CD4-positive, alpha-beta memory T cell (primary cell): ENCODE measurements around the gene CHTF18. TPM values are rescaled to one million over a fixed set of nuclear protein-coding genes. Genes with fewer than 3 reads are reported as not detected.
"Not testable (repeated sequence)": the region's sequence is repeated elsewhere in the genome, so short reads cannot be mapped to it uniquely, and the experiment has no call there.

Source experiments
- CTCF ChIA-PET: fragments of 350-600 bp; sonication (Branson Sonifier 250); formaldehyde crosslinking; loops from one replicate; lab custom pipeline; 2021; ENCODE audit warnings: inconsistent platforms; ENCODE audit not compliant: partially characterized antibody; lab: Charles Lee
- POLR2A ChIA-PET: fragments of 350-600 bp; sonication (Branson Sonifier 250); formaldehyde crosslinking; loops from one replicate; lab custom pipeline; 2021; ENCODE audit not compliant: partially characterized antibody; lab: Charles Lee
- DNase-seq, 5 donors: peaks; one replicate each; pipeline versions ENCODE4 v3.0.0 to v3.0.0-alpha.2; 2020 to 2022; ENCODE audit warnings: mixed read lengths in 1 of 5
- H3K27ac ChIP-seq: one replicate; pipeline ENCODE4 v1.7.0; 2013; ENCODE audit warnings: low read depth, low read length
- H3K27me3 ChIP-seq: 2 replicates; pipeline ENCODE4 v1.7.0; 2013; ENCODE audit warnings: mild to moderate bottlenecking, low read length, moderate library complexity; ENCODE audit not compliant: insufficient read depth
- H3K36me3 ChIP-seq: 2 replicates; pipeline ENCODE4 v1.7.0; 2013; ENCODE audit warnings: mild to moderate bottlenecking, low read length, moderate library complexity; ENCODE audit not compliant: insufficient read depth
- H3K4me1 ChIP-seq: 2 replicates; pipeline ENCODE4 v1.7.0; 2013; ENCODE audit warnings: mild to moderate bottlenecking, low read length, moderate library complexity; ENCODE audit not compliant: insufficient read depth
- H3K4me3 ChIP-seq, 2 donors: one replicate each; pipeline ENCODE4 v1.7.0; 2013; ENCODE audit warnings: low read length in 2 of 2, mild to moderate bottlenecking in 1 of 2
- H3K9me3 ChIP-seq, 2 donors: one replicate each; pipeline ENCODE4 v1.7.0; 2013; ENCODE audit warnings: low read length in 2 of 2, control low read depth in 1 of 2; ENCODE audit not compliant: control insufficient read depth in 1 of 2
- H3K27ac Mint-ChIP-seq, 7 donors: one replicate each; pipeline ENCODE4 v1.8.0; 2020 to 2021; ENCODE audit warnings: mixed read lengths in 7 of 7, mild to moderate bottlenecking in 6 of 7, inconsistent platforms in 3 of 7, moderate library complexity in 3 of 7
- H3K27me3 Mint-ChIP-seq, 2 donors: one replicate each; pipeline ENCODE4 v1.8.0; 2020 to 2021; ENCODE audit warnings: mixed read lengths in 2 of 2
- H3K36me3 Mint-ChIP-seq, 2 donors: one replicate each; pipeline ENCODE4 v1.8.0; 2020 to 2021; ENCODE audit warnings: mixed read lengths in 2 of 2, inconsistent platforms in 1 of 2, mild to moderate bottlenecking in 1 of 2
- H3K4me1 Mint-ChIP-seq, 4 donors: one replicate each; pipeline ENCODE4 v1.8.0; 2020 to 2021; ENCODE audit warnings: mixed read lengths in 4 of 4, mild to moderate bottlenecking in 1 of 4
- H3K4me3 Mint-ChIP-seq, 8 donors: one replicate each; pipeline ENCODE4 v1.8.0; 2020 to 2021; ENCODE audit warnings: mixed read lengths in 8 of 8, mild to moderate bottlenecking in 7 of 8, moderate library complexity in 6 of 8, inconsistent platforms in 3 of 8
- H3K9me3 Mint-ChIP-seq, 8 donors: one replicate each; pipeline ENCODE4 v1.8.0; 2020 to 2021; ENCODE audit warnings: mixed read lengths in 8 of 8, mild to moderate bottlenecking in 5 of 8, inconsistent platforms in 3 of 8, moderate library complexity in 1 of 8
- intact Hi-C: fragments of 100-400 bp; cut with micrococcal nuclease; formaldehyde crosslinking; loops from one replicate; pipeline ENCODE4 v1.15.1; 2023
- polyA plus RNA-seq, 2 donors: library from polyadenylated mRNA; unstranded; fragments of 300-500 nt; fragmentation: Illumina TruSeq; gene quantifications; one replicate each; pipeline ENCODE4 v1.2.3, GENCODE V29; 2021
- total RNA-seq, 2 experiments: library from RNA; stranded (reverse); gene quantifications; one replicate each; pipeline ENCODE4 v1.2.3, GENCODE V29; 2021

The CHTF18 gene
- total and polyA plus RNA-seq, 4 experiments from 2014 or later = 3.0 to 46.9 (median 24.0) TPM

- H3K27me3 Mint-ChIP-seq, H3K27ac Mint-ChIP-seq, H3K9me3 Mint-ChIP-seq, H3K36me3 ChIP-seq, intact Hi-C loops, H3K4me3 ChIP-seq, H3K27ac ChIP-seq, H3K36me3 Mint-ChIP-seq, H3K9me3 ChIP-seq, H3K27me3 ChIP-seq, H3K4me3 Mint-ChIP-seq, DNase-seq: not testable (repeated sequence)
- H3K4me1 Mint-ChIP-seq = peaks cover 0 to 11% (median 1%) of the 10 kb centered on the region in 4 donors
- H3K4me1 ChIP-seq = peaks cover 10% of the 10 kb centered on the region
- ChIA-PET POLR2A (interaction anchor here (0.6 to 1.0 kb wide), 2 partner anchors 26 to 50 kb away, joined by 3 read pairs; no protein-coding TSS in a partner anchor), CTCF (interaction anchor here (0.6 to 4.3 kb wide), 3 partner anchors 22 to 31 kb away, joined by 3 to 27 read pairs (median 19); partner anchors contain the start of gene ANTKMT)
These were observed 45.5 kb upstream of the CHTF18 start for GRCh38 chr16:742894-743293.

GRCh38 chr16:743794-744500 is 44.5 kb upstream of the CHTF18 start:
- Mint-ChIP-seq H3K36me3 (no peaks in the 10 kb centered on the region), H3K4me1 (peaks cover 0 to 11% (median 1%) of the 10 kb centered on the region in 4 donors), H3K27ac (peak overlapping the region in 1 of 7 donors; percentile 21), H3K9me3 (peaks cover 0 to 3% (median 0%) of the 10 kb centered on the region in 8 donors), H3K27me3 (no peaks in the 10 kb centered on the region), H3K4me3 (no peak overlapping the region)
- intact Hi-C loops = no loop called here
- CTCF ChIA-PET = interaction anchor here (1.3 to 3.9 kb wide), 3 partner anchors 11 to 32 kb away, joined by 5 to 19 read pairs (median 5); no protein-coding TSS in a partner anchor
- Histone ChIP-seq H3K36me3 (no peaks in the 10 kb centered on the region), H3K9me3 (no peaks in the 10 kb centered on the region), H3K4me3 (no peak overlapping the region), H3K27me3 (no peaks in the 10 kb centered on the region), H3K27ac (no peak overlapping the region), H3K4me1 (peaks cover 10% of the 10 kb centered on the region)
- DNase-seq = no peak
- POLR2A ChIA-PET = interaction anchor here (0.6 kb wide), 1 partner anchor 40 kb away, joined by 3 read pairs; no protein-coding TSS in a partner anchor

GRCh38 chr16:745739-746138 is 42.7 kb upstream of the CHTF18 start:
- Histone ChIP-seq H3K4me3 (no peak overlapping the region), H3K9me3 (no peaks in the 10 kb centered on the region), H3K36me3 (no peaks in the 10 kb centered on the region), H3K27ac (no peak overlapping the region), H3K27me3 (no peaks in the 10 kb centered on the region), H3K4me1 (no peaks in the 10 kb centered on the region)
- ChIA-PET CTCF (interaction anchor here (0.9 to 1.3 kb wide), 3 partner anchors 39 to 357 kb away, joined by 3 read pairs; no protein-coding TSS in a partner anchor), POLR2A (no interaction called here)
- intact Hi-C loops = no loop called here
- H3K4me3 Mint-ChIP-seq = no peak overlapping the region
- DNase-seq = no peak
- peaks cover 0 to 3% (median 0%) of the 10 kb centered on the region in 8 donors for H3K9me3 Mint-ChIP-seq
- H3K27ac Mint-ChIP-seq = no peak overlapping the region
- H3K4me1 Mint-ChIP-seq = no peaks in the 10 kb centered on the region
- H3K36me3 Mint-ChIP-seq = no peaks in the 10 kb centered on the region
- H3K27me3 Mint-ChIP-seq = no peaks in the 10 kb centered on the region

GRCh38 chr16:746637-747036 is 41.8 kb upstream of the CHTF18 start:
- no peaks in the 10 kb centered on the region for H3K27me3 Mint-ChIP-seq
- POLR2A ChIA-PET = no interaction called here
- no peak overlapping the region for H3K4me3 ChIP-seq

GRCh38 chr16:747978-748746 is 40.3 kb upstream of the CHTF18 start:
- Mint-ChIP-seq H3K27me3 (no peaks in the 10 kb centered on the region), H3K9me3 (peaks cover 0 to 3% (median 0%) of the 10 kb centered on the region in 8 donors), H3K27ac (no peak overlapping the region), H3K36me3 (no peaks in the 10 kb centered on the region), H3K4me1 (no peaks in the 10 kb centered on the region), H3K4me3 (no peak overlapping the region)
- ChIA-PET POLR2A (interaction anchor here (0.6 kb wide), 1 partner anchor 1032 kb away, joined by 3 read pairs; no protein-coding TSS in a partner anchor), CTCF (no interaction called here)
- no peaks in the 10 kb centered on the region for H3K4me1 ChIP-seq
- intact Hi-C loops = no loop called here
- no peak overlapping the region for H3K4me3 ChIP-seq
- no peaks in the 10 kb centered on the region for H3K36me3 ChIP-seq
- H3K9me3 ChIP-seq = no peaks in the 10 kb centered on the region
- DNase-seq = no peak
- H3K27me3 ChIP-seq = no peaks in the 10 kb centered on the region
- H3K27ac ChIP-seq = no peak overlapping the region

More at GRCh38 chr16:746637-747036, 41.8 kb upstream of the CHTF18 start:
- no peak overlapping the region for H3K27ac Mint-ChIP-seq
- no peaks in the 10 kb centered on the region for H3K4me1 ChIP-seq
- H3K36me3 ChIP-seq = no peaks in the 10 kb centered on the region
- CTCF ChIA-PET = no interaction called here
- H3K9me3 Mint-ChIP-seq = peaks cover 0 to 3% (median 0%) of the 10 kb centered on the region in 8 donors
- DNase-seq = no peak
- H3K27me3 ChIP-seq = no peaks in the 10 kb centered on the region
- no peak overlapping the region for H3K4me3 Mint-ChIP-seq
- no peaks in the 10 kb centered on the region for H3K36me3 Mint-ChIP-seq
- no peak overlapping the region for H3K27ac ChIP-seq
- intact Hi-C loops = no loop called here
- H3K4me1 Mint-ChIP-seq = no peaks in the 10 kb centered on the region
- no peaks in the 10 kb centered on the region for H3K9me3 ChIP-seq

GRCh38 chr16:749010-749409 is 39.4 kb upstream of the CHTF18 start:
- Histone ChIP-seq H3K4me1 (no peaks in the 10 kb centered on the region), H3K9me3 (no peaks in the 10 kb centered on the region), H3K27me3 (no peaks in the 10 kb centered on the region), H3K4me3 (no peak overlapping the region), H3K36me3 (no peaks in the 10 kb centered on the region), H3K27ac (no peak overlapping the region)
- H3K4me3 Mint-ChIP-seq = no peak overlapping the region
- no peak for DNase-seq
- H3K36me3 Mint-ChIP-seq = no peaks in the 10 kb centered on the region
- no peaks in the 10 kb centered on the region for H3K4me1 Mint-ChIP-seq
- intact Hi-C loops = no loop called here
- ChIA-PET POLR2A (no interaction called here), CTCF (interaction anchor here (1.0 kb wide), 1 partner anchor 36 kb away, joined by 3 read pairs; no protein-coding TSS in a partner anchor)
- peaks cover 0 to under 1% of the 10 kb centered on the region in 2 donors for H3K27me3 Mint-ChIP-seq
- H3K27ac Mint-ChIP-seq = no peak overlapping the region
- peaks cover 0 to 3% (median 0%) of the 10 kb centered on the region in 8 donors for H3K9me3 Mint-ChIP-seq

GRCh38 chr16:750485-750884 is 37.9 kb upstream of the CHTF18 start:
- peaks cover 0 to 1% of the 10 kb centered on the region in 2 donors for H3K27me3 Mint-ChIP-seq
- Histone ChIP-seq H3K9me3 (no peaks in the 10 kb centered on the region), H3K36me3 (no peaks in the 10 kb centered on the region), H3K4me1 (no peaks in the 10 kb centered on the region), H3K27ac (no peak overlapping the region), H3K4me3 (no peak overlapping the region), H3K27me3 (no peaks in the 10 kb centered on the region)
- POLR2A ChIA-PET = interaction anchor here (1.2 kb wide), 1 partner anchor 10 kb away, joined by 3 read pairs; the partner anchor contains the start of gene CIAO3
- DNase-seq = no peak
- peaks cover 0 to 3% (median 0%) of the 10 kb centered on the region in 8 donors for H3K9me3 Mint-ChIP-seq
- H3K4me3 Mint-ChIP-seq = no peak overlapping the region
- CTCF ChIA-PET = interaction anchor here (1.6 kb wide), 1 partner anchor 34 kb away, joined by 4 read pairs; no protein-coding TSS in a partner anchor
- peaks cover 0 to 2% (median under 1%) of the 10 kb centered on the region in 4 donors for H3K4me1 Mint-ChIP-seq
- H3K36me3 Mint-ChIP-seq = no peaks in the 10 kb centered on the region
- intact Hi-C loops = no loop called here
- peak overlapping the region in 1 of 7 donors; percentile 42 for H3K27ac Mint-ChIP-seq
